GM21515 (cell line): ENCODE data around the gene CTTNBP2NL.
A peak's percentile ranks its signal among the peaks of the same experiment; 100 is the strongest.
"Not testable (repeated sequence)": the region's sequence is repeated elsewhere in the genome, so short reads cannot be mapped to it uniquely, and the experiment has no call there.

Experiments
- ATAC-seq: cut with Tn5 transposase; IDR thresholded peaks from one replicate; pipeline ENCODE4 v1.9.1; 2021; ENCODE audit not compliant: unreplicated experiment

Gene CTTNBP2NL

GRCh38 chr1:112386024-112386723 lies 9.8 kb upstream of the CTTNBP2NL start:
- ATAC-seq: no peak

- no peak for ATAC-seq
Measured at GRCh38 chr1:112386731-112387346, 9.2 kb upstream of the CTTNBP2NL start.

- no peak for ATAC-seq
Measured at GRCh38 chr1:112387807-112388206, 8.2 kb upstream of the CTTNBP2NL start.

- ATAC-seq: no peak
Measured at GRCh38 chr1:112388436-112388835, 7.6 kb upstream of the CTTNBP2NL start.

- ATAC-seq: no peak
Measured at GRCh38 chr1:112389689-112390088, 6.3 kb upstream of the CTTNBP2NL start.

GRCh38 chr1:112390335-112390734 lies 5.7 kb upstream of the CTTNBP2NL start:
- ATAC-seq: not testable (repeated sequence)

GRCh38 chr1:112390775-112391602 lies 5.0 kb upstream of the CTTNBP2NL start:
- peak; percentile 61 for ATAC-seq

- ATAC-seq: no peak
Measured at GRCh38 chr1:112391603-112391940, 4.4 kb upstream of the CTTNBP2NL start.

GRCh38 chr1:112393631-112393974 lies 2.4 kb upstream of the CTTNBP2NL start:
- ATAC-seq: no peak

GRCh38 chr1:112394743-112395062 lies 1.3 kb upstream of the CTTNBP2NL start:
- no peak for ATAC-seq

GRCh38 chr1:112395256-112395820 lies 676 bp upstream of the CTTNBP2NL start:
- no peak for ATAC-seq

- ATAC-seq: no peak
Measured at GRCh38 chr1:112396653-112397471, 848 bp downstream of the CTTNBP2NL start.

- no peak for ATAC-seq
Measured at GRCh38 chr1:112397841-112398240, 1.8 kb downstream of the CTTNBP2NL start.

- ATAC-seq: no peak
Measured at GRCh38 chr1:112399456-112399855, 3.4 kb downstream of the CTTNBP2NL start.

GRCh38 chr1:112400706-112401105 lies 4.7 kb downstream of the CTTNBP2NL start:
- not testable (repeated sequence) for ATAC-seq

- no peak for ATAC-seq
Measured at GRCh38 chr1:112402682-112403643, 6.9 kb downstream of the CTTNBP2NL start.

GRCh38 chr1:112406771-112407170 lies 10.8 kb downstream of the CTTNBP2NL start:
- ATAC-seq: no peak

GRCh38 chr1:112409414-112409813 lies 13.4 kb downstream of the CTTNBP2NL start:
- ATAC-seq: no peak

- no peak for ATAC-seq
Measured at GRCh38 chr1:112410673-112411072, 14.7 kb downstream of the CTTNBP2NL start.

- no peak for ATAC-seq
Measured at GRCh38 chr1:112417271-112417670, 21.3 kb downstream of the CTTNBP2NL start.
